ENCODE data around the gene LRRN4. TPM values are rescaled to one million over a fixed set of nuclear protein-coding genes. Genes with fewer than 3 reads are reported as not detected.

LRRN4 gene
- total and polyA plus RNA-seq, 9 donors: 0.15 to 72.5 (median 0.56) TPM

- WGBS, 3 donors: 10 to 20% (median 16%) methylated on average over 3 of the region's 3 CpGs
- H3K27me3 ChIP-seq: no peaks in the 10 kb centered on the region
- no peaks in the 10 kb centered on the region for H3K9me3 ChIP-seq
- no peaks in the 10 kb centered on the region for H3K36me3 ChIP-seq
- DNase-seq: no peak
- intact Hi-C loops (cut with DNase I): no loop called here
- peaks cover 4% of the 10 kb centered on the region for H3K4me1 ChIP-seq (ENCODE audit: insufficient read depth)
- TF ChIP-seq EP300 (IDR thresholded peaks at IDR 0.05) (no peak), POLR2A (IDR thresholded peaks at IDR 0.05) (no peak)
- TF ChIP-seq, protein P1, sequence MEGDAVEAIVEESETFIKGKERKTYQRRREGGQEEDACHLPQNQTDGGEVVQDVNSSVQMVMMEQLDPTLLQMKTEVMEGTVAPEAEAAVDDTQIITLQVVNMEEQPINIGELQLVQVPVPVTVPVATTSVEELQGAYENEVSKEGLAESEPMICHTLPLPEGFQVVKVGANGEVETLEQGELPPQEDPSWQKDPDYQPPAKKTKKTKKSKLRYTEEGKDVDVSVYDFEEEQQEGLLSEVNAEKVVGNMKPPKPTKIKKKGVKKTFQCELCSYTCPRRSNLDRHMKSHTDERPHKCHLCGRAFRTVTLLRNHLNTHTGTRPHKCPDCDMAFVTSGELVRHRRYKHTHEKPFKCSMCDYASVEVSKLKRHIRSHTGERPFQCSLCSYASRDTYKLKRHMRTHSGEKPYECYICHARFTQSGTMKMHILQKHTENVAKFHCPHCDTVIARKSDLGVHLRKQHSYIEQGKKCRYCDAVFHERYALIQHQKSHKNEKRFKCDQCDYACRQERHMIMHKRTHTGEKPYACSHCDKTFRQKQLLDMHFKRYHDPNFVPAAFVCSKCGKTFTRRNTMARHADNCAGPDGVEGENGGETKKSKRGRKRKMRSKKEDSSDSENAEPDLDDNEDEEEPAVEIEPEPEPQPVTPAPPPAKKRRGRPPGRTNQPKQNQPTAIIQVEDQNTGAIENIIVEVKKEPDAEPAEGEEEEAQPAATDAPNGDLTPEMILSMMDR (IDR thresholded peaks at IDR 0.05): no peak
- peak overlapping the region; percentile 90 for H3K4me3 ChIP-seq
- H3K27ac ChIP-seq: no peak overlapping the region
Measured at GRCh38 chr20:6007529-6008103, 46.2 kb downstream of the LRRN4 start.

- peak overlapping the region; percentile 90 for H3K4me3 ChIP-seq
- peaks cover 4% of the 10 kb centered on the region for H3K4me1 ChIP-seq (ENCODE audit: insufficient read depth)
- WGBS, 3 donors: 1 to 8% (median 6%) methylated on average over 4 of the region's 4 CpGs
- intact Hi-C loops (cut with DNase I): no loop called here
- DNase-seq: no peak
- H3K9me3 ChIP-seq: no peaks in the 10 kb centered on the region
- no peaks in the 10 kb centered on the region for H3K27me3 ChIP-seq
- no peaks in the 10 kb centered on the region for H3K36me3 ChIP-seq
- H3K27ac ChIP-seq: no peak overlapping the region
- TF ChIP-seq POLR2A (IDR thresholded peaks at IDR 0.05) (no peak), EP300 (IDR thresholded peaks at IDR 0.05) (no peak)
- TF ChIP-seq, protein P1 (IDR thresholded peaks at IDR 0.05): no peak
Measured at GRCh38 chr20:6007094-6007528, 46.7 kb downstream of the LRRN4 start.

DNA sequence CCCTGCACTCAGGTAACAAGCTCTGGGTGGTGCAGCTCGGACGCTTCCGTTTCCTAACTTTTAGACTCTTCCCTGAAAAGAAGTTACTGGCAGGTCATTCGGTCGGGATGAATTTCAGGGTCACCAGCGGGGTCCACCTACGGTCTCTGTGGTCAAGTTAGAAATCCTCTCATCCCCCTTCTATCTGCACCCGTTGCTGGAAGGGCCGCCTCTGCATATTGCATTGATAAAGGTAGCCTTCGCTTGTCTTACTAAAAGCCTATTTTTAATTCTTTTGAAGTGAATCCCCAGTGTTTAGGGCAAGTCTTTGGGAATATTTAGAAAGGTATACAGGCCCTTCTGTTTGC, 47.3 kb downstream of the LRRN4 start:
- WGBS, 3 donors: 0% methylated on average over 10 of the region's 10 CpGs
- intact Hi-C loops (cut with DNase I): no loop called here
- no peaks in the 10 kb centered on the region for H3K27me3 ChIP-seq
- H3K9me3 ChIP-seq: no peaks in the 10 kb centered on the region
- H3K4me1 ChIP-seq (ENCODE audit: insufficient read depth): peaks cover 4% of the 10 kb centered on the region
- H3K27ac ChIP-seq: peak overlapping the region; percentile 77 to 81
- no peaks in the 10 kb centered on the region for H3K36me3 ChIP-seq
- TF ChIP-seq EP300 (IDR thresholded peaks at IDR 0.05) (no peak), POLR2A (IDR thresholded peaks at IDR 0.05) (no peak)
- TF ChIP-seq, protein P1 (IDR thresholded peaks at IDR 0.05): no peak
- no peak for DNase-seq
- H3K4me3 ChIP-seq: peak overlapping the region; percentile 90

GRCh38 chr20:6000871-6001270, 53.0 kb downstream of the LRRN4 start:
- H3K36me3 ChIP-seq: no peaks in the 10 kb centered on the region
- TF ChIP-seq POLR2A (IDR thresholded peaks at IDR 0.05) (no peak), EP300 (IDR thresholded peaks at IDR 0.05) (no peak)
- TF ChIP-seq, protein P1 (IDR thresholded peaks at IDR 0.05): no peak
- no peak overlapping the region for H3K27ac ChIP-seq
- DNase-seq: no peak
- no peaks in the 10 kb centered on the region for H3K4me1 ChIP-seq (ENCODE audit: insufficient read depth)
- no peaks in the 10 kb centered on the region for H3K27me3 ChIP-seq
- no peaks in the 10 kb centered on the region for H3K9me3 ChIP-seq
- intact Hi-C loops (cut with DNase I): no loop called here
- H3K4me3 ChIP-seq: no peak overlapping the region
- WGBS, 3 donors: 63 to 73% (median 71%) methylated on average over 8 of the region's 8 CpGs

Measured in ovary (tissue), 9 donors.